Fibroblast of lung (primary cell): ENCODE measurements around the gene TMC3. TPM values are rescaled to one million over a fixed set of nuclear protein-coding genes. Genes with fewer than 3 reads are reported as not detected.

Experiments used
- DNase-seq, 2 donors: peaks; one replicate each; pipeline versions ENCODE4 v3.0.0 to v3.0.0-alpha.2; 2010; ENCODE audit warnings: low read depth in 2 of 2
- H2AFZ ChIP-seq: 2 replicates; pipeline ENCODE4 v1.5.1; 2012; ENCODE audit warnings: low read length, control low read depth, inconsistent platforms
- H3K27ac ChIP-seq: 2 replicates; pipeline ENCODE4 v1.5.1; 2011; ENCODE audit warnings: low read length, control low read depth; ENCODE audit not compliant: insufficient read depth
- H3K27me3 ChIP-seq: 2 replicates; pipeline ENCODE4 v1.5.1; 2011; ENCODE audit warnings: mild to moderate bottlenecking, low read length; ENCODE audit not compliant: control insufficient read depth, insufficient read depth
- H3K36me3 ChIP-seq: 2 replicates; pipeline ENCODE4 v1.5.1; 2011; ENCODE audit warnings: low read length; ENCODE audit not compliant: control insufficient read depth, insufficient read depth
- H3K4me1 ChIP-seq: 2 replicates; pipeline ENCODE4 v1.5.1; 2011; ENCODE audit warnings: low read length; ENCODE audit not compliant: control insufficient read depth, insufficient read depth; ENCODE audit errors: extremely low read depth
- H3K4me2 ChIP-seq: 2 replicates; pipeline ENCODE4 v1.5.1; 2011; ENCODE audit warnings: low read length, control low read depth; ENCODE audit not compliant: insufficient read depth; ENCODE audit errors: extremely low read depth
- H3K4me3 ChIP-seq, 4 experiments: fragments of 200-600 bp in 1 of 4; sonication (generic) in 1 of 4; replicated peaks in 1 of 4; 2 replicates each; pipeline ENCODE4 v1.5.1; 2011 to 2016; ENCODE audit warnings: low read length in 4 of 4, low read depth in 3 of 4, mild to moderate bottlenecking in 3 of 4, control low read depth in 2 of 4, inconsistent platforms in 1 of 4, mixed read lengths in 1 of 4; ENCODE audit not compliant: insufficient read depth in 1 of 4; ENCODE audit errors: control extremely low read depth in 1 of 4
- H3K79me2 ChIP-seq: 2 replicates; pipeline ENCODE4 v1.5.1; 2012; ENCODE audit warnings: mild to moderate bottlenecking, low read length, inconsistent platforms; ENCODE audit not compliant: control insufficient read depth, insufficient read depth
- H3K9ac ChIP-seq: 2 replicates; pipeline ENCODE4 v1.5.1; 2011; ENCODE audit warnings: mild to moderate bottlenecking, low read length, control low read depth; ENCODE audit not compliant: insufficient read depth
- H3K9me3 ChIP-seq: 2 replicates; pipeline ENCODE4 v1.5.1; 2012; ENCODE audit warnings: low read depth, low read length; ENCODE audit not compliant: control insufficient read depth, insufficient read depth
- H4K20me1 ChIP-seq: 2 replicates; pipeline ENCODE4 v1.5.1; 2011; ENCODE audit warnings: low read length; ENCODE audit not compliant: control insufficient read depth, insufficient read depth; ENCODE audit errors: extremely low read depth
- CTCF ChIP-seq, 2 donors: IDR thresholded peaks in 1 of 2; conservative IDR thresholded peaks in 1 of 2; 1 replicate in 1 of 2; 2 replicates in 1 of 2; pipeline ENCODE4 v1.5.1; 2011 to 2012; ENCODE audit warnings: low read length in 2 of 2, control low read depth in 1 of 2, inconsistent platforms in 1 of 2, low read depth in 1 of 2, mild to moderate bottlenecking in 1 of 2
- EZH2 ChIP-seq: IDR thresholded peaks from 2 replicates; pipeline ENCODE4 v1.5.1; 2012; ENCODE audit warnings: low read length, control low read depth, mild to moderate bottlenecking; ENCODE audit errors: missing control alignments
- polyA plus RNA-seq, 2 donors: library from polyadenylated mRNA; depleted of rRNA in 1 of 2; stranded (reverse) in 1 of 2; unstranded in 1 of 2; fragments of >200 nt; gene quantifications; 2 replicates each; pipeline ENCODE4 v1.2.1, GENCODE V29; 2011 to 2012; ENCODE audit warnings: missing spikeins in 1 of 2
- total RNA-seq: library from RNA; depleted of rRNA; stranded (reverse); fragments of >200 nt; gene quantifications from 2 replicates; pipeline ENCODE4 v1.2.1, GENCODE V29; 2014

TMC3 gene
- total and polyA plus RNA-seq, 2 donors (not counting 1 experiment from before 2014, with no cell fraction given): not detected

GRCh38 chr15:81363276-81363675 lies 10.7 kb downstream of the TMC3 start:
- Histone ChIP-seq H3K27me3 (no peaks in the 10 kb centered on the region), H3K79me2 (no peaks in the 10 kb centered on the region), H3K4me1 (no peaks in the 10 kb centered on the region), H3K9me3 (no peaks in the 10 kb centered on the region), H3K4me2 (no peak overlapping the region), H4K20me1 (no peaks in the 10 kb centered on the region), H2AFZ (no peak overlapping the region), H3K9ac (no peak overlapping the region), H3K36me3 (no peaks in the 10 kb centered on the region), H3K4me3 (no peak overlapping the region), H3K27ac (no peak overlapping the region)
- no peak for DNase-seq
- TF ChIP-seq CTCF (conservative IDR thresholded peaks at IDR 0.05 in 1 of 2, IDR thresholded peaks at IDR 0.05 in 1 of 2; ENCODE audit: low read depth in 1 of 2, low read length in 2 of 2): no peak
- no peak for TF ChIP-seq EZH2

GRCh38 chr15:81362790-81363189 lies 11.2 kb downstream of the TMC3 start:
- H3K79me2 ChIP-seq: no peaks in the 10 kb centered on the region
- no peaks in the 10 kb centered on the region for H3K27me3 ChIP-seq
- H4K20me1 ChIP-seq: no peaks in the 10 kb centered on the region
- H3K4me3 ChIP-seq: no peak overlapping the region
- H3K36me3 ChIP-seq: no peaks in the 10 kb centered on the region
- no peak overlapping the region for H3K27ac ChIP-seq
- no peaks in the 10 kb centered on the region for H3K4me1 ChIP-seq
- no peak overlapping the region for H3K9ac ChIP-seq
- no peak overlapping the region for H2AFZ ChIP-seq
- no peak overlapping the region for H3K4me2 ChIP-seq
- no peak for TF ChIP-seq CTCF (conservative IDR thresholded peaks at IDR 0.05 in 1 of 2, IDR thresholded peaks at IDR 0.05 in 1 of 2; ENCODE audit: low read depth in 1 of 2, low read length in 2 of 2)
- no peak for TF ChIP-seq EZH2
- no peaks in the 10 kb centered on the region for H3K9me3 ChIP-seq
- DNase-seq: no peak

DNA sequence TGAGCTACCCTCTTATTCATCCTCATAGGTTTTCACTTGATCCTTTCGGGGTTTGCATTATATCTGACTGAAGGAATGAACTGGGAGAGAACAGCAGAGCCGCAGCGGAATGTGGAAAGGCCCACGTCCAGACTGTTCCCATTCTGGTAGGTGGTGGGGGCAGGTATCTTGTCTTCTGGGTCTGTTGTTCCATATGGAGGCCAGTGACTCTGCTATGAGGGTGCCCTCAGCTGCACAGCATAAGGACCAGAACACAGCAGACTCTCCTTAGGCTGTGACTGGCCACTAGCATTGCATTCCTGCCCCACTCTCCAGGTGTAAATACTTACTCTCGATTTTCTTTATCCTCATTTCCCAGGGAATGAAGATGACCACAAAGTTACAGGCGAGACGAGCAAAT lies 12.1 kb downstream of the TMC3 start:
- no peaks in the 10 kb centered on the region for H4K20me1 ChIP-seq
- no peaks in the 10 kb centered on the region for H3K9me3 ChIP-seq
- H3K4me3 ChIP-seq: no peak overlapping the region
- no peaks in the 10 kb centered on the region for H3K36me3 ChIP-seq
- TF ChIP-seq EZH2: no peak
- no peak for TF ChIP-seq CTCF (conservative IDR thresholded peaks at IDR 0.05 in 1 of 2, IDR thresholded peaks at IDR 0.05 in 1 of 2; ENCODE audit: low read depth in 1 of 2, low read length in 2 of 2)
- no peak overlapping the region for H3K9ac ChIP-seq
- H3K27me3 ChIP-seq: no peaks in the 10 kb centered on the region
- H2AFZ ChIP-seq: no peak overlapping the region
- DNase-seq: no peak
- no peaks in the 10 kb centered on the region for H3K79me2 ChIP-seq
- no peak overlapping the region for H3K4me2 ChIP-seq
- no peaks in the 10 kb centered on the region for H3K4me1 ChIP-seq
- H3K27ac ChIP-seq: no peak overlapping the region
